GM19099 (cell line): ENCODE results near the gene RAB3GAP1.

ENCODE experiments used
- POLR2A ChIP-seq: IDR thresholded peaks from 3 replicates; pipeline ENCODE4 v1.6.1; 2011; ENCODE audit warnings: low read depth; ENCODE audit not compliant: insufficient read length; ENCODE audit errors: extremely low read depth

RAB3GAP1 gene

GRCh38 chr2:135086222-135086621 lies 34.1 kb downstream of the RAB3GAP1 start:
- no peak for TF ChIP-seq POLR2A

- no peak for TF ChIP-seq POLR2A
Observed at GRCh38 chr2:135091681-135092080, 39.6 kb downstream of the RAB3GAP1 start.

DNA sequence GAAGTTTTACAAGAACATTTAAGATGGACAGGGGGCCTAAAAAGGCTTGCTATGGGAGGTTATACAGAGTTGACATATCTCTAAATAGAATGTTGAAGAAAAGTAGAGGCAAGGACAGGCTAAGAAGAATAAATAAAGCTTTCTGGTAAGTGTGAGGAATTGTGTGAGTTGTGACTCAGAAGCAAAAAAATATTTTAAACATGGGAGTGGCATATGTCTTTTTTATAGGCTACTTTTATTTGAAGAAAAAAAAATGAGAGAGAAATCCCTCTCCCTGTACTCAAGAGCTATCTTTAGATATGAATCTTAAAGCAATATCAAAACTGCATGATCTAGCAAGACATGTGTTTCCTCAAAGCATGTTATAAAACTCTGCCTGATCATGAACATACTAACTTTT lies 41.1 kb downstream of the RAB3GAP1 start:
- no peak for TF ChIP-seq POLR2A

GRCh38 chr2:135093670-135094330 lies 41.7 kb downstream of the RAB3GAP1 start:
- TF ChIP-seq POLR2A, result no peak

DNA sequence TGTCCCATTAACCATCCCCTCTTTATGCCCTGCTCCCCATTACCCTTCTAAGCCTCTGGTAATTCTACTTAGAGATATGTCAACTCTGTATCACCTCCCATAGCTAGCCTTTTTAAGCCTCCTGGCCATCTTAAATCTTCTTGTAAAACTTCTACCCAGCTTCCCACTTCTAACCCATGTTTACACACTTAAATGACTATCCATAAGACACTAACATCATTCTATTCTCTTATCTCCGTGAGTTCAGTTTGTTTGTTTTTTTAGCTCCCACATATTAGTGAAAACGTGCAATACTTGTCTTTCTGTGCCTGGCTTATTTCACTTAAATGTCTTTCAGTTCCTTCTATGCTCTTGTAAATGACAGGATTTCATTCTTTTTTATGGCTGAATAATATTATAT lies 42.4 kb downstream of the RAB3GAP1 start:
- TF ChIP-seq POLR2A, result no peak

- no peak for TF ChIP-seq POLR2A
Observed at GRCh38 chr2:135095591-135095990, 43.5 kb downstream of the RAB3GAP1 start.

DNA sequence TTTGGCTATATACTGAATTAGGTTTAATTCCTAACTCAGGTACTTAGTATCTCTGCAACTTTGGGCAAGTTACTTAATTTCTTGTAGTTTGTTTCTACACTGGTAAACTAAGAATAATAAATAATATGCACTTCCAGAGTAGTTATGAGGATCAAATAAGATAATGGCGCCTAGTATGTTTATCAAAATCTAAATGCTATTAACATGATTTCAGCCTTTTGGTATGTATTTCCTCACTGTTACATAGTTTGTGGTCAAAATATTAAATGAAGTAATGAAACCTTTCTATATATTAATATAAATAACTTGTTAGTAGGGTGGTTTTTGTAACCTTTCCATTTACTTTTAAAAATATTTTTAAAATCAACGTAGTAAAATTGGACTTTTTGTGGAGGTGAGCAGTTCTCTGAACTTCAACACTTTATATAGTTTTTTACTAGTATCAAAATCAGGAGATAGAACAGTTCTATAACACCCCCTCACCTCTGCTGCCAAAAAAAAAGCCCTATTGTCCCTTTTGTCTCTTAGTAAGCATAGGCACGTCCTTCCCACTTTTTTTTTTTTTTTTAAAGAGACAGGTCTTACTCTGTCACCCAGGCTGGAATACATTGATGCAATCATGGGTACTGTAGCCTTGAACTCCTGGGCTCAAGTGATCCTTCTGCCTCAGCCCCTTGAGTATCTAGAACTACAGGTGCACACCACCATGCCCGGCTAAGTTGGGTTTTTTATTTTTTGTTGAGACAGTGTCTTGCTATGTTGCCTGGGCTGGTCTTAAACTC lies 44.8 kb downstream of the RAB3GAP1 start:
- no peak for TF ChIP-seq POLR2A

GRCh38 chr2:135097532-135098231 lies 45.6 kb downstream of the RAB3GAP1 start:
- TF ChIP-seq POLR2A, result no peak

GRCh38 chr2:135099802-135100483 lies 47.9 kb downstream of the RAB3GAP1 start:
- TF ChIP-seq POLR2A, result no peak

GRCh38 chr2:135103843-135104242 lies 51.8 kb downstream of the RAB3GAP1 start:
- no peak for TF ChIP-seq POLR2A

- no peak for TF ChIP-seq POLR2A
Observed at GRCh38 chr2:135113322-135113721, 61.2 kb downstream of the RAB3GAP1 start.

DNA sequence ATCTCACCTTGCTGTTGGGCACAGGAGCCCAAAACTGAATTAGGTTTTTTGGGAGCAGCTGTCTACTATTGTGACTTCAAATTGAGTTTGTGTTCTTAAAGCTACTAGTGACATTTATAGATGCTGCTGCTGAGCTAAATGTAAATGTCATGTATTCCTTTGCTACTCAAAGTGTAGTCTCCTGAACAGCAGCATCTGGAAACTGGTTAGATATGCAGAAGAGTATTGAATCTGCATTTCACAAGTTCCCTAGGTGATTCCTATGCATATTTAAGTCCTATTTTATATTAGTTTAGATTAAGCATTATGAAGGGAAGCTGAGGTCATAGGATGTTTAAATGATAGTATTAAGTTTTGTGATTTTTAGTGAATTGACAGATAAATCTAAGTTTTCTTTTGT lies 67.5 kb downstream of the RAB3GAP1 start:
- no peak for TF ChIP-seq POLR2A

DNA sequence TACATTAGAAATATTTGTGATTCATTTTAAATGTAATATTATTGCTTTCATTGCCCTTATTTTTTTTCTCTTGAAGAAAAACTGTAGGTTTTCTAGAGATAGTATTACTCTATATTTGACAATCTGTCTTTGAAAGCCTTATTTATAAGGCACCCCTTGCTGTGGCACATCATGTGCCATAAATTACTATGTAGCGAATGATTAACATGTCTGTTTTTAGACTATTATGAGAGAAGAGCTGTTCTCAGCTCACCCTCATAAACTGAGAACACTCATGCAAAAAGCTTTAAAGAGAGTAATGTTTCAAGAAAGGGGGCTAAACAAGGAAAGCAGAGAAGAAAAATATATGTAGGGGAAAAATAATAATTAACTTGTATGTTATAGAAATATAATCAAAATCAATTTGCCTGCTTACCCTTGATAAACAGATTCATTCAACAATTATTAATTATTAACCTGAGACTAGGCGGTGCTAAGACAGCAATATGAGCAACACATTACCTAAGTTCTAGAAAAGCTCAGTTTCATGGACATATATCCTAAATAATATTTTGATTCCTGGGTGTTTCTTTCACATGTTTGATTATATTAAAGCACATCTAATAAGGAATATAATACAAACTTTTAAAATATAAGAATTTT lies 69.0 kb downstream of the RAB3GAP1 start:
- TF ChIP-seq POLR2A, result no peak

DNA sequence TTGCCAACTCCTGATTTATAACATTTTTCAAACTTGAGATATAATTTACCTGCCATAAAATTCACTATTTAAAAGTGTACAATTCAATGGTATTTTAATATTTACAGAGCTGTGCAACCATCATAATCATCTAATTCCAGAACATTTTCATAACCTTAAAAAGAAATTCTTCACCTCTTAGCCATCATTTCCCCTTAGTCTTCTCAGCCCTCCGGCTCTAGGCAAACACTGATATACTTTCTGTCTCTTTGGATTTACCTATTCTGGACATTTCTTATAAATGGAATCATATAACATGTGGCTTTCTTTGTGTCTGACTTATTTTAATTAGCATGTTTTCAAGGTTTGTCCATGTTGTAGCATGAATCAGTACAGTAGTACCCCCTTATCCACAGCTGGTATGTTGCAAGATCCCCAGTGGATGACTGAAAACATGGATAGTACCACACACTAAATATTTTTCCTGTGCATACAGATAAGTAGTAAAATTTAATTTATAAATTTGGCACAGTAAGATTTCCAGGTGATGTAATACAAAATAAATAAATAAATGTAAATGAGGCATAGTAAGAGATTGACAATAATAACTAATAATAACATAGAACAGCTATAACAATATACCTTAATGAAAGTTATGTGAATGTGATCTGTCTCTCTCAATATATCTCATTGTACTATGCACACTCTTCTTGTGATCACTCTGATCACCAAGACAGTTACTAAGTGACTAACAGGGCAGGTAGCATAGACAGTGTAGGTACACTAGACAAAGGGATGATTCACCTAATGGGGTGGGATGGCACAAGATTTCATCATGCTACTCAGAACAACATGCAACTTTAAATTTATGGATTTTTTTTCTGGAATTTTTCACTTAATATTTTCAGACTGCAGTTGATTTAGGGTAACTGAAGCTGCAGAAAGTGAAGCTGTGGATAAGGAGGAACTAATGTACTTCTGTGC lies 73.1 kb downstream of the RAB3GAP1 start:
- TF ChIP-seq POLR2A, result no peak
